Posterior cingulate gyrus (tissue), 11 donors: ENCODE results near the gene ACBD7.
A peak's percentile ranks its signal among the peaks of the same experiment; 100 is the strongest.

Experiments
- DNase-seq, 10 donors: peaks; one replicate each; pipeline versions ENCODE4 v3.0.0 to v3.0.0-alpha.2; 2020 to 2021; ENCODE audit warnings: mixed read lengths in 3 of 10
- intact Hi-C: fragments of 100-400 bp; cut with DNase I; formaldehyde crosslinking; loops from one replicate; pipeline ENCODE4 v1.15.1; 2023

The ACBD7 gene

GRCh38 chr10:15096661-15097010, 8.1 kb upstream of the ACBD7 start:
- no peak for DNase-seq
- intact Hi-C loops, result loop anchor here (5.0 kb wide), 3 partner anchors 71 to 219 kb away; partner anchors contain the start of genes MEIG1, NMT2 and SUV39H2

GRCh38 chr10:15092855-15093408, 4.4 kb upstream of the ACBD7 start:
- DNase-seq, result peak in 1 of 10 donors; percentile 52
- intact Hi-C loops, result no loop called here

- DNase-seq, result no peak
- intact Hi-C loops, result no loop called here
Observed at GRCh38 chr10:15091418-15091817, 2.8 kb upstream of the ACBD7 start.

- intact Hi-C loops, result no loop called here
- DNase-seq, result peak in 5 of 10 donors; percentile 4 to 72 (median 25)
Observed at GRCh38 chr10:15084502-15084922, 4.1 kb downstream of the ACBD7 start.

- DNase-seq, result peak in 1 of 10 donors; percentile 46
- intact Hi-C loops, result no loop called here
Observed at GRCh38 chr10:15083674-15084501, 4.7 kb downstream of the ACBD7 start.

GRCh38 chr10:15075421-15075820, 13.2 kb downstream of the ACBD7 start:
- no peak for DNase-seq
- intact Hi-C loops, result no loop called here

- intact Hi-C loops, result no loop called here
- DNase-seq, result no peak
Observed at GRCh38 chr10:15072358-15072757, 16.2 kb downstream of the ACBD7 start.

GRCh38 chr10:15069230-15069629, 19.3 kb downstream of the ACBD7 start:
- intact Hi-C loops, result no loop called here
- no peak for DNase-seq

- intact Hi-C loops, result no loop called here
- no peak for DNase-seq
Observed at GRCh38 chr10:15068802-15069201, 19.8 kb downstream of the ACBD7 start.

- DNase-seq, result no peak
- intact Hi-C loops, result no loop called here
Observed at GRCh38 chr10:15067154-15067553, 21.4 kb downstream of the ACBD7 start.

GRCh38 chr10:15060638-15061037, 27.9 kb downstream of the ACBD7 start:
- intact Hi-C loops, result no loop called here
- DNase-seq, result no peak

GRCh38 chr10:15059914-15060313, 28.7 kb downstream of the ACBD7 start:
- intact Hi-C loops, result no loop called here
- no peak for DNase-seq

GRCh38 chr10:15058689-15059088, 29.9 kb downstream of the ACBD7 start:
- intact Hi-C loops, result no loop called here
- no peak for DNase-seq

GRCh38 chr10:15053061-15053460, 35.5 kb downstream of the ACBD7 start:
- intact Hi-C loops, result no loop called here
- no peak for DNase-seq

GRCh38 chr10:15052121-15052520, 36.5 kb downstream of the ACBD7 start:
- no peak for DNase-seq

GRCh38 chr10:15049533-15049932, 39.0 kb downstream of the ACBD7 start:
- intact Hi-C loops, result no loop called here
- no peak for DNase-seq

More at GRCh38 chr10:15052121-15052520, 36.5 kb downstream of the ACBD7 start:
- intact Hi-C loops, result no loop called here

GRCh38 chr10:15046626-15047025, 42.0 kb downstream of the ACBD7 start:
- DNase-seq, result no peak
- intact Hi-C loops, result no loop called here

- intact Hi-C loops, result no loop called here
- DNase-seq, result no peak
Observed at GRCh38 chr10:15045380-15045779, 43.2 kb downstream of the ACBD7 start.

- DNase-seq, result no peak
- intact Hi-C loops, result no loop called here
Observed at GRCh38 chr10:15043674-15044073, 44.9 kb downstream of the ACBD7 start, which contains the start of gene OLAH. Gene OLAH (plus strand): TSS chr10:15043943. CDS start chr10:15047289, 3,346 bp downstream.

GRCh38 chr10:15038416-15038815, 50.2 kb downstream of the ACBD7 start:
- DNase-seq, result no peak
- intact Hi-C loops, result no loop called here

GRCh38 chr10:15037691-15038090, 50.9 kb downstream of the ACBD7 start:
- intact Hi-C loops, result no loop called here
- DNase-seq, result no peak
